Heart left ventricle (tissue), 16 donors: Measurements from ENCODE around the gene PPM1G. TPM values are rescaled to one million over a fixed set of nuclear protein-coding genes. Genes with fewer than 3 reads are reported as not detected.

Source experiments
- ATAC-seq, 4 donors: fragments of 200-7000 bp; cut with Tn5 transposase; one replicate each; pipeline ENCODE4 v1.9.1; 2020 to 2022; ENCODE audit warnings: moderate library complexity in 4 of 4, mild to moderate bottlenecking in 3 of 4, moderate number of reproducible peaks in 1 of 4
- DNase-seq, 5 donors: peaks; one replicate each; pipeline ENCODE4 v3.0.0-alpha.2; 2020
- H3K27ac ChIP-seq, 12 donors: fragments of 200-600 bp; sonication (generic) in 4 of 12; one replicate each; pipeline versions ENCODE4 v1.5.0 to v1.8.0; 2016 to 2022; ENCODE audit warnings: mild to moderate bottlenecking in 2 of 12
- H3K27me3 ChIP-seq, 9 donors: fragments of 200-600 bp; sonication (generic) in 2 of 9; one replicate each; pipeline versions ENCODE4 v1.5.1 to v1.8.0; 2016 to 2022; ENCODE audit warnings: mild to moderate bottlenecking in 3 of 9
- H3K36me3 ChIP-seq, 9 donors: fragments of 200-600 bp; sonication (generic) in 2 of 9; one replicate each; pipeline versions ENCODE4 v1.5.0 to v1.8.0; 2018 to 2022; ENCODE audit warnings: mild to moderate bottlenecking in 2 of 9
- H3K4me1 ChIP-seq, 12 donors: fragments of 200-600 bp; sonication (generic) in 4 of 12; one replicate each; pipeline versions ENCODE4 v1.5.0 to v1.8.0; 2016 to 2022; ENCODE audit warnings: mild to moderate bottlenecking in 3 of 12
- H3K4me3 ChIP-seq, 12 donors: fragments of 200-600 bp; sonication (generic) in 4 of 12; one replicate each; pipeline versions ENCODE4 v1.5.0 to v1.8.0; 2017 to 2022; ENCODE audit warnings: mild to moderate bottlenecking in 9 of 12, moderate library complexity in 4 of 12
- H3K9me3 ChIP-seq, 12 donors: fragments of 200-600 bp; sonication (generic) in 4 of 12; one replicate each; pipeline versions ENCODE4 v1.5.0 to v1.8.0; 2016 to 2022; ENCODE audit warnings: mild to moderate bottlenecking in 1 of 12
- CTCF ChIP-seq, 12 donors: fragments of 200-600 bp; sonication (generic) in 4 of 12; IDR thresholded peaks; one replicate each; pipeline versions ENCODE4 v1.5.0 to v1.8.0; 2018 to 2022; ENCODE audit warnings: antibody characterized with exemption in 12 of 12, mild to moderate bottlenecking in 5 of 12
- POLR2A ChIP-seq, 2 donors: fragments of 450-650 bp; IDR thresholded peaks; one replicate each; pipeline ENCODE4 v1.6.1; 2017; ENCODE audit warnings: antibody characterized with exemption in 2 of 2, mild to moderate bottlenecking in 2 of 2, moderate library complexity in 2 of 2
- WGBS, 4 donors: extraction: QIAGEN DNeasy Blood & Tissue Kit in 2 of 4; methylation state at CpG; one replicate each; pipeline versions ENCODE4 v1.1.5 to v1.1.7; 2013 to 2018; 5-methylcytosine and 5-hydroxymethylcytosine counted together
- intact Hi-C, 10 donors: fragments of 100-400 bp; cut with DNase I; formaldehyde crosslinking; loops; one replicate each; pipeline versions ENCODE4 v1.11.1 to v1.14.2; 2022
- polyA plus RNA-seq, 2 donors: library from polyadenylated mRNA; stranded (reverse); fragments of 200-250 nt; gene quantifications; one replicate each; pipeline ENCODE4 v1.2.3, GENCODE V29; 2013
- total RNA-seq, 9 donors: library from RNA; depleted of rRNA in 2 of 9; stranded (reverse); fragments of >200 nt in 2 of 9; fragmentation: NEBNext Ultra II Directional in 3 of 9; extraction: Animal tissue kit (Norgen Biotek cat#: 25700) in 3 of 9; gene quantifications; one replicate each; pipeline versions ENCODE4 v1.1.0 to v1.2.4, GENCODE V29; 2016 to 2023
- donor health status: ischemic (EF 13 %, LVEDD 7.1; RV severe dilation, severe dysfunction).
- donor health status: healthy with polysubstance abuse.
- donor health status: DM: no; HTN: yes; CAD: no.
- donor health status: DM: no; HTN: no; CAD: no.
- donor health status: ischemic (EF 25% LVEDD 6.9; RV normal size, moderate dysfunction).
- donor health status: ischemic (EF 25% LVEDD 5.7; RV mildly dilated, moderate dysfunction).
- donor health status: healthy.
- donor health status: DM: yes; HTN: yes; CAD: no.
- donor health status: ischemic (EF 35%, LVEDD 5.7; RV mildly dilated, moderate dysfunction).
- donor health status: nonischemic (EF 11% LVEDD 7.7; RV severe dilation, severe dysfunction).
- donor health status: DM: yes; HTN: yes; CAD: no.
- donor health status: PGD.
- donor health status: ischemic (EF 29% LVEDD 5.4; RV normal size, mild dysfunction).
- donor health status: nonischemic (EF 23%, LVEDD 6.1; RV moderate dilation, normal function).

Gene PPM1G
- total and polyA plus RNA-seq, 11 donors, result 31.2 to 87.2 (median 40.2) TPM

GRCh38 chr2:27376151-27376865, 33.1 kb downstream of the PPM1G start:
- TF ChIP-seq POLR2A (IDR thresholded peaks at IDR 0.05), result no peak
- no peak for TF ChIP-seq CTCF (IDR thresholded peaks at IDR 0.05)
- DNase-seq (no peak), ATAC-seq (no peak)
- H3K27ac ChIP-seq, result no peak overlapping the region
- H3K4me3 ChIP-seq, result no peak overlapping the region
- H3K36me3 ChIP-seq, result peaks cover 3 to 70% (median 62%) of the 10 kb centered on the region in 9 donors
- no peaks in the 10 kb centered on the region for H3K27me3 ChIP-seq
- no peaks in the 10 kb centered on the region for H3K9me3 ChIP-seq
- peaks cover 0 to 50% (median 30%) of the 10 kb centered on the region in 12 donors for H3K4me1 ChIP-seq
- 80 to 89% (median 84%) methylated on average over 16 of the region's 16 CpGs for WGBS, 4 donors
- intact Hi-C loops, result no loop called here

- DNase-seq (no peak), ATAC-seq (no peak)
- Histone ChIP-seq H3K27ac (no peak overlapping the region), H3K4me1 (peaks cover 0 to 49% (median 28%) of the 10 kb centered on the region in 12 donors), H3K4me3 (no peak overlapping the region), H3K36me3 (peaks cover 3 to 70% (median 62%) of the 10 kb centered on the region in 9 donors), H3K9me3 (no peaks in the 10 kb centered on the region), H3K27me3 (no peaks in the 10 kb centered on the region)
- intact Hi-C loops, result no loop called here
- TF ChIP-seq POLR2A (IDR thresholded peaks at IDR 0.05) (no peak), CTCF (IDR thresholded peaks at IDR 0.05) (no peak)
- 91 to 94% (median 92%) methylated on average over 20 of the region's 20 CpGs for WGBS, 4 donors
Measured at GRCh38 chr2:27375513-27376099, 33.8 kb downstream of the PPM1G start.

- Histone ChIP-seq H3K9me3 (no peaks in the 10 kb centered on the region), H3K4me1 (peaks cover 5 to 44% (median 29%) of the 10 kb centered on the region in 12 donors), H3K27ac (no peak overlapping the region), H3K36me3 (peaks cover 3 to 73% (median 62%) of the 10 kb centered on the region in 9 donors), H3K4me3 (no peak overlapping the region), H3K27me3 (no peaks in the 10 kb centered on the region)
- 81 to 88% (median 85%) methylated on average over 5 of the region's 5 CpGs for whole genome bisulfite sequencing, 4 donors
- DNase-seq (no peak), ATAC-seq (no peak)
- intact Hi-C loops, result loop anchor here in 2 of 10 donors (5.0 kb wide), 2 partner anchors 51 to 54 kb away; partner anchors contain the start of genes MPV17 (in 1 of the 2) and NRBP1 (in 1 of the 2)
- TF ChIP-seq CTCF (IDR thresholded peaks at IDR 0.05) (no peak), POLR2A (IDR thresholded peaks at IDR 0.05) (no peak)
Measured at GRCh38 chr2:27373567-27373966, 35.8 kb downstream of the PPM1G start.

- DNase-seq (no peak), ATAC-seq (no peak)
- H3K27me3 ChIP-seq, result no peaks in the 10 kb centered on the region
- 89 to 94% (median 93%) methylated on average over 6 of the region's 6 CpGs for WGBS, 4 donors
- H3K4me3 ChIP-seq, result no peak overlapping the region
- peaks cover 3 to 73% (median 62%) of the 10 kb centered on the region in 9 donors for H3K36me3 ChIP-seq
- no peak overlapping the region for H3K27ac ChIP-seq
- peaks cover 5 to 43% (median 30%) of the 10 kb centered on the region in 12 donors for H3K4me1 ChIP-seq
- no peaks in the 10 kb centered on the region for H3K9me3 ChIP-seq
- TF ChIP-seq POLR2A (IDR thresholded peaks at IDR 0.05), result no peak
- TF ChIP-seq CTCF (IDR thresholded peaks at IDR 0.05), result no peak
- intact Hi-C loops, result loop anchor here in 2 of 10 donors (5.0 kb wide), 2 partner anchors 51 to 54 kb away; partner anchors contain the start of genes MPV17 (in 1 of the 2) and NRBP1 (in 1 of the 2)
Measured at GRCh38 chr2:27372937-27373336, 36.5 kb downstream of the PPM1G start.
